HEK293 (cell line): ENCODE measurements around the gene LNX1.

Experiments used
- SP2 ChIP-seq: fragments of 450-650 bp; formaldehyde crosslinking; IDR thresholded peaks from 2 replicates; pipeline ENCODE4 v1.5.1; 2016; ENCODE audit warnings: missing biosample characterization, missing genetic modification characterization
- SP3 ChIP-seq: fragments of 450-650 bp; formaldehyde crosslinking; IDR thresholded peaks from 2 replicates; pipeline ENCODE4 v1.5.1; 2016; ENCODE audit warnings: missing biosample characterization, missing genetic modification characterization
- ZNF423 ChIP-seq: fragments of 450-650 bp; formaldehyde crosslinking; IDR thresholded peaks from 2 replicates; pipeline ENCODE4 v1.5.1; 2016; ENCODE audit warnings: missing biosample characterization, missing genetic modification characterization
- ZSCAN5A ChIP-seq: fragments of 450-650 bp; formaldehyde crosslinking; IDR thresholded peaks from 2 replicates; pipeline ENCODE4 v1.5.1; 2016; ENCODE audit warnings: missing biosample characterization, missing genetic modification characterization

GRCh38 chr4:53625888-53626287 is 34.6 kb upstream of the LNX1 start:
- no peak for TF ChIP-seq SP3 (tag by site-specific recombination)
- no peak for TF ChIP-seq SP2 (tag by site-specific recombination)
- TF ChIP-seq ZNF423: no peak
- no peak for TF ChIP-seq ZSCAN5A (tag by site-specific recombination)
